ENCODE measurements around the gene OGDH. TPM values are rescaled to one million over a fixed set of nuclear protein-coding genes. Genes with fewer than 3 reads are reported as not detected.

OGDH gene
- total and polyA plus RNA-seq, 2 experiments from 2014 or later: 13.5 to 76.9 TPM

DNA sequence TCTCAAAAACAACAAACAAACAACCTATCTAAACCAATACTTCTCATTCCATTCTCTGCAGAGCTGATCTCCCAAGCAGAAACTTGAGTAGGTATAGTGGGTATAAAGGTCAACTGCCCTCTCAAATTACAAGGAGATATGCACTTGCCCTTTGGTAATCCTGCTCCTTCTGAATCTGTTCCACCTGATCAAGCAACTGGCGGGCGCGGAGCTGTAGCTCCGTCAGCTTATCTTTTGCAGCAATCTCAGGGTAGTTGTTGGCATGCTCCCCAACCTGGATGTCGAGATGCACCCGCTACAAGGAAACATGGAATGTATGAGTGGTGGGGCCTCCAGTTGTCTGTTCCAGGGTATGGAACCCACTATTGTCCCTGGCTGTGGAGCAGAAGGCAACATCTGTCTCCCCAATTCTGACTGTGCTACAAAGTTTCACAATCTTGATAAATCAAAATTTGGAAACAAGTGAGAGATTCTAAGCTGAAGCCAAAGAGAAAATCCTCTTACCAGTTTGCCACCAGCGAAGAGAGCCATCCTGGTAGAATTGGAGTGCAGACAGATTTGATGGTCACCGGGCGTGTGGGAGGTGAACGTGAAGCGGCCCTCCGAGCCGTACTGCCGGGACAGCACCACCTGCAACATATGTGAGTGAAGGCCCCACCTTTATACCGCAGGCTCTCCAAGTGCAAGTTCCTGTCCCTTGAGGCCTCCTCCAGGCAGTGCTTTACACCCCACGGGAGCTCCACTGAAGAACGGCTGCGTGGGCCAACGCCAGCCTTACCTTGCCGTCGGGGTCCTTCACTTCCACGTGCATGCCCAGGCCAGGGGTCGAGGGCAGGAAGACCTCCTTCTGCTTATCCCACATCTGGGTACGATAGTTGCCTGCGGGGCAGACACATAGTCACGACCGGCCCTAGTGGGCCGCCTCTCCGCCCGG is 25.2 kb upstream of the OGDH start:
- Mint-ChIP-seq H3K4me1 (peaks cover 8% of the 10 kb centered on the region), H3K36me3 (ENCODE audit: low read depth) (peaks cover 33% of the 10 kb centered on the region), H3K4me3 (peak overlapping the region; percentile 90), H3K9me3 (peaks cover 2% of the 10 kb centered on the region; the same call in 1 of the 3 replicates), H3K27ac (no peak overlapping the region), H3K27me3 (ENCODE audit: insufficient read depth, low read depth, poor library complexity) (peaks cover 15% of the 10 kb centered on the region)
- peak overlapping the region; percentile 96 for H3K4me3 ChIP-seq
- no peaks in the 10 kb centered on the region for H3F3A ChIP-seq (replicated peaks; ENCODE audit: low read depth)
- peaks cover 20% of the 10 kb centered on the region for H3K36me3 ChIP-seq (ENCODE audit: insufficient read depth)
- peaks cover 6% of the 10 kb centered on the region; the same call in 1 of the 2 replicates for H3K4me1 ChIP-seq (ENCODE audit: insufficient read depth)
- no peak overlapping the region for H2AFZ ChIP-seq
- H3K9me2 ChIP-seq (ENCODE audit: insufficient read depth): no peaks in the 10 kb centered on the region
- H3K79me2 ChIP-seq (replicated peaks; ENCODE audit: insufficient read depth): peaks cover 24% of the 10 kb centered on the region
- no peak overlapping the region for H3K27ac ChIP-seq (ENCODE audit: low read depth)
- DNase-seq (ENCODE audit: low spot score): peak; percentile 25
- TF ChIP-seq NANOG (IDR thresholded peaks at IDR 0.05; ENCODE audit: borderline replicate concordance) (no peak), POLR2AphosphoS5 (IDR thresholded peaks at IDR 0.05; ENCODE audit: low read depth) (no peak), ZNF331 (CRISPR knock-in tag; IDR thresholded peaks at IDR 0.05; ENCODE audit: low read depth) (no peak), EZH2 (IDR thresholded peaks at IDR 0.05; ENCODE audit: low read depth, unreplicated experiment) (no peak), CTCF (conservative IDR thresholded peaks at IDR 0.05; ENCODE audit: low read depth in 2 of 2) (no peak), CREB1 (CRISPR knock-in tag; IDR thresholded peaks at IDR 0.05; ENCODE audit: low read depth) (no peak), JUNB (IDR thresholded peaks at IDR 0.05; ENCODE audit: unreplicated experiment) (no peak), STAT1 (IDR thresholded peaks at IDR 0.05; ENCODE audit: unreplicated experiment) (no peak), EZH2phosphoT487 (IDR thresholded peaks at IDR 0.05; ENCODE audit: unreplicated experiment) (no peak), ZNF114 (CRISPR knock-in tag; IDR thresholded peaks at IDR 0.05) (no peak)
- TF ChIP-seq, protein P1, sequence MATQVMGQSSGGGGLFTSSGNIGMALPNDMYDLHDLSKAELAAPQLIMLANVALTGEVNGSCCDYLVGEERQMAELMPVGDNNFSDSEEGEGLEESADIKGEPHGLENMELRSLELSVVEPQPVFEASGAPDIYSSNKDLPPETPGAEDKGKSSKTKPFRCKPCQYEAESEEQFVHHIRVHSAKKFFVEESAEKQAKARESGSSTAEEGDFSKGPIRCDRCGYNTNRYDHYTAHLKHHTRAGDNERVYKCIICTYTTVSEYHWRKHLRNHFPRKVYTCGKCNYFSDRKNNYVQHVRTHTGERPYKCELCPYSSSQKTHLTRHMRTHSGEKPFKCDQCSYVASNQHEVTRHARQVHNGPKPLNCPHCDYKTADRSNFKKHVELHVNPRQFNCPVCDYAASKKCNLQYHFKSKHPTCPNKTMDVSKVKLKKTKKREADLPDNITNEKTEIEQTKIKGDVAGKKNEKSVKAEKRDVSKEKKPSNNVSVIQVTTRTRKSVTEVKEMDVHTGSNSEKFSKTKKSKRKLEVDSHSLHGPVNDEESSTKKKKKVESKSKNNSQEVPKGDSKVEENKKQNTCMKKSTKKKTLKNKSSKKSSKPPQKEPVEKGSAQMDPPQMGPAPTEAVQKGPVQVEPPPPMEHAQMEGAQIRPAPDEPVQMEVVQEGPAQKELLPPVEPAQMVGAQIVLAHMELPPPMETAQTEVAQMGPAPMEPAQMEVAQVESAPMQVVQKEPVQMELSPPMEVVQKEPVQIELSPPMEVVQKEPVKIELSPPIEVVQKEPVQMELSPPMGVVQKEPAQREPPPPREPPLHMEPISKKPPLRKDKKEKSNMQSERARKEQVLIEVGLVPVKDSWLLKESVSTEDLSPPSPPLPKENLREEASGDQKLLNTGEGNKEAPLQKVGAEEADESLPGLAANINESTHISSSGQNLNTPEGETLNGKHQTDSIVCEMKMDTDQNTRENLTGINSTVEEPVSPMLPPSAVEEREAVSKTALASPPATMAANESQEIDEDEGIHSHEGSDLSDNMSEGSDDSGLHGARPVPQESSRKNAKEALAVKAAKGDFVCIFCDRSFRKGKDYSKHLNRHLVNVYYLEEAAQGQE (IDR thresholded peaks at IDR 0.05; ENCODE audit: unreplicated experiment): no peak
- TF ChIP-seq, protein P2, sequence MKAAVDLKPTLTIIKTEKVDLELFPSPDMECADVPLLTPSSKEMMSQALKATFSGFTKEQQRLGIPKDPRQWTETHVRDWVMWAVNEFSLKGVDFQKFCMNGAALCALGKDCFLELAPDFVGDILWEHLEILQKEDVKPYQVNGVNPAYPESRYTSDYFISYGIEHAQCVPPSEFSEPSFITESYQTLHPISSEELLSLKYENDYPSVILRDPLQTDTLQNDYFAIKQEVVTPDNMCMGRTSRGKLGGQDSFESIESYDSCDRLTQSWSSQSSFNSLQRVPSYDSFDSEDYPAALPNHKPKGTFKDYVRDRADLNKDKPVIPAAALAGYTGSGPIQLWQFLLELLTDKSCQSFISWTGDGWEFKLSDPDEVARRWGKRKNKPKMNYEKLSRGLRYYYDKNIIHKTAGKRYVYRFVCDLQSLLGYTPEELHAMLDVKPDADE (IDR thresholded peaks at IDR 0.05): no peak
- TF ChIP-seq, protein P3, sequence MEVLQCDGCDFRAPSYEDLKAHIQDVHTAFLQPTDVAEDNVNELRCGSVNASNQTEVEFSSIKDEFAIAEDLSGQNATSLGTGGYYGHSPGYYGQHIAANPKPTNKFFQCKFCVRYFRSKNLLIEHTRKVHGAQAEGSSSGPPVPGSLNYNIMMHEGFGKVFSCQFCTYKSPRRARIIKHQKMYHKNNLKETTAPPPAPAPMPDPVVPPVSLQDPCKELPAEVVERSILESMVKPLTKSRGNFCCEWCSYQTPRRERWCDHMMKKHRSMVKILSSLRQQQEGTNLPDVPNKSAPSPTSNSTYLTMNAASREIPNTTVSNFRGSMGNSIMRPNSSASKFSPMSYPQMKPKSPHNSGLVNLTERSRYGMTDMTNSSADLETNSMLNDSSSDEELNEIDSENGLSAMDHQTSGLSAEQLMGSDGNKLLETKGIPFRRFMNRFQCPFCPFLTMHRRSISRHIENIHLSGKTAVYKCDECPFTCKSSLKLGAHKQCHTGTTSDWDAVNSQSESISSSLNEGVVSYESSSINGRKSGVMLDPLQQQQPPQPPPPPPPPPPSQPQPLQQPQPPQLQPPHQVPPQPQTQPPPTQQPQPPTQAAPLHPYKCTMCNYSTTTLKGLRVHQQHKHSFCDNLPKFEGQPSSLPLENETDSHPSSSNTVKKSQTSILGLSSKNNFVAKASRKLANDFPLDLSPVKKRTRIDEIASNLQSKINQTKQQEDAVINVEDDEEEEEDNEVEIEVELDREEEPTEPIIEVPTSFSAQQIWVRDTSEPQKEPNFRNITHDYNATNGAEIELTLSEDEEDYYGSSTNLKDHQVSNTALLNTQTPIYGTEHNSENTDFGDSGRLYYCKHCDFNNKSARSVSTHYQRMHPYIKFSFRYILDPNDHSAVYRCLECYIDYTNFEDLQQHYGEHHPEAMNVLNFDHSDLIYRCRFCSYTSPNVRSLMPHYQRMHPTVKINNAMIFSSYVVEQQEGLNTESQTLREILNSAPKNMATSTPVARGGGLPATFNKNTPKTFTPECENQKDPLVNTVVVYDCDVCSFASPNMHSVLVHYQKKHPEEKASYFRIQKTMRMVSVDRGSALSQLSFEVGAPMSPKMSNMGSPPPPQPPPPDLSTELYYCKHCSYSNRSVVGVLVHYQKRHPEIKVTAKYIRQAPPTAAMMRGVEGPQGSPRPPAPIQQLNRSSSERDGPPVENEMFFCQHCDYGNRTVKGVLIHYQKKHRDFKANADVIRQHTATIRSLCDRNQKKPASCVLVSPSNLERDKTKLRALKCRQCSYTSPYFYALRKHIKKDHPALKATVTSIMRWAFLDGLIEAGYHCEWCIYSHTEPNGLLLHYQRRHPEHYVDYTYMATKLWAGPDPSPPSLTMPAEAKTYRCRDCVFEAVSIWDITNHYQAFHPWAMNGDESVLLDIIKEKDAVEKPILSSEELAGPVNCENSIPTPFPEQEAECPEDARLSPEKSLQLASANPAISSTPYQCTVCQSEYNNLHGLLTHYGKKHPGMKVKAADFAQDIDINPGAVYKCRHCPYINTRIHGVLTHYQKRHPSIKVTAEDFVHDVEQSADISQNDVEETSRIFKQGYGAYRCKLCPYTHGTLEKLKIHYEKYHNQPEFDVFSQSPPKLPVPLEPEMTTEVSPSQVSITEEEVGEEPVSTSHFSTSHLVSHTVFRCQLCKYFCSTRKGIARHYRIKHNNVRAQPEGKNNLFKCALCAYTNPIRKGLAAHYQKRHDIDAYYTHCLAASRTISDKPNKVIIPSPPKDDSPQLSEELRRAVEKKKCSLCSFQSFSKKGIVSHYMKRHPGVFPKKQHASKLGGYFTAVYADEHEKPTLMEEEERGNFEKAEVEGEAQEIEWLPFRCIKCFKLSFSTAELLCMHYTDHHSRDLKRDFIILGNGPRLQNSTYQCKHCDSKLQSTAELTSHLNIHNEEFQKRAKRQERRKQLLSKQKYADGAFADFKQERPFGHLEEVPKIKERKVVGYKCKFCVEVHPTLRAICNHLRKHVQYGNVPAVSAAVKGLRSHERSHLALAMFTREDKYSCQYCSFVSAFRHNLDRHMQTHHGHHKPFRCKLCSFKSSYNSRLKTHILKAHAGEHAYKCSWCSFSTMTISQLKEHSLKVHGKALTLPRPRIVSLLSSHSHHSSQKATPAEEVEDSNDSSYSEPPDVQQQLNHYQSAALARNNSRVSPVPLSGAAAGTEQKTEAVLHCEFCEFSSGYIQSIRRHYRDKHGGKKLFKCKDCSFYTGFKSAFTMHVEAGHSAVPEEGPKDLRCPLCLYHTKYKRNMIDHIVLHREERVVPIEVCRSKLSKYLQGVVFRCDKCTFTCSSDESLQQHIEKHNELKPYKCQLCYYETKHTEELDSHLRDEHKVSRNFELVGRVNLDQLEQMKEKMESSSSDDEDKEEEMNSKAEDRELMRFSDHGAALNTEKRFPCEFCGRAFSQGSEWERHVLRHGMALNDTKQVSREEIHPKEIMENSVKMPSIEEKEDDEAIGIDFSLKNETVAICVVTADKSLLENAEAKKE (CRISPR knock-in tag; IDR thresholded peaks at IDR 0.05): no peak
- peak overlapping the region; percentile 96 for H3K4me2 ChIP-seq
- peak; percentile 21 for ATAC-seq
- peaks cover 2% of the 10 kb centered on the region for H4K20me1 ChIP-seq (replicated peaks; ENCODE audit: insufficient read depth)
- no peaks in the 10 kb centered on the region for H3K27me3 ChIP-seq (ENCODE audit: insufficient read depth)

Data from GM23338 (cell line).